Tibial nerve (tissue), 3 donors: ENCODE measurements around the gene MTFR1L.

Experiments used
- POLR2A ChIP-seq, 2 donors: fragments of 450-650 bp; IDR thresholded peaks; one replicate each; pipeline ENCODE4 v1.6.1; 2017; ENCODE audit warnings: antibody characterized with exemption in 2 of 2, mild to moderate bottlenecking in 2 of 2, moderate library complexity in 2 of 2
- TF ChIP-seq, protein P1 (sequence below), 5 experiments: fragments of 200-600 bp in 3 of 5; fragments of 450-650 bp in 2 of 5; sonication (generic) in 3 of 5; IDR thresholded peaks; one replicate each; pipeline ENCODE4 v1.5.1; 2016 to 2019; ENCODE audit warnings: antibody characterized with exemption in 5 of 5, mild to moderate bottlenecking in 3 of 5, moderate library complexity in 2 of 5

DNA sequence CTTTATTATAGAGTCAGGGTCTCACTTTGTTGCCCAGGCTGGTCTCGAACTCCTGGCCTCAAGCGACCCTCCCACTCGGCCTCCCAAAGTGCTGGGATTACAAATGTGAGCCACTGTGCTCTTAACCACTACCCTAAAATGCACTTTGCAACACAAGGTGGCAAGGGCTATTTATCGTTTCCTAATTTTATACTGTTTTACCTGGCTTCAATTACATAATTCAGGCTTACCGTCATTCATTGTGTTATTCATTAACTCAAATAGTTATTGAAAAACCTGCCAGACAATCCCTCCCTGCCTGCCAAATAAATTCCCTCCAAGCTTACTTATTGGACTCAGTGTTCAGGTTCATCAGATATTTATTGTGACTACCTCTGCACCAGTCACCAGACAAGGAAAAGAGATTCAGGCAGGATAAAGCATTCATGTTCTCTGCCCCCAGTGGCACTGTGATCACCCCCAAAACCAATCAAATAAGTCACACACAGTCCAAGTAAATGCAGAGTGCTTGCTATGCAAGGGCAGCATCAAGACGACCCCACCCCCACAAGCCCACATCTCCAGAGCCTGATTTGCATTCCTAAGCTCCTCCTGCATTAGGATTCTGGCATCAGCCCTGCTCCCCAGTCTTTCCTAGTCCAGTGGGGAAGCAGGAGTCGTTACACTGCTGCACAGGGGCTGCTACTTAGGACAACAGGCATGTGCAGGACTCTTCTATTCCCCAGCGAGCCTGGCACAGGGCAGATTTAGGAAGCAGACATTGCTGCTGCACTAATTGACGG lies 47.6 kb downstream of the MTFR1L start:
- TF ChIP-seq, protein P1, sequence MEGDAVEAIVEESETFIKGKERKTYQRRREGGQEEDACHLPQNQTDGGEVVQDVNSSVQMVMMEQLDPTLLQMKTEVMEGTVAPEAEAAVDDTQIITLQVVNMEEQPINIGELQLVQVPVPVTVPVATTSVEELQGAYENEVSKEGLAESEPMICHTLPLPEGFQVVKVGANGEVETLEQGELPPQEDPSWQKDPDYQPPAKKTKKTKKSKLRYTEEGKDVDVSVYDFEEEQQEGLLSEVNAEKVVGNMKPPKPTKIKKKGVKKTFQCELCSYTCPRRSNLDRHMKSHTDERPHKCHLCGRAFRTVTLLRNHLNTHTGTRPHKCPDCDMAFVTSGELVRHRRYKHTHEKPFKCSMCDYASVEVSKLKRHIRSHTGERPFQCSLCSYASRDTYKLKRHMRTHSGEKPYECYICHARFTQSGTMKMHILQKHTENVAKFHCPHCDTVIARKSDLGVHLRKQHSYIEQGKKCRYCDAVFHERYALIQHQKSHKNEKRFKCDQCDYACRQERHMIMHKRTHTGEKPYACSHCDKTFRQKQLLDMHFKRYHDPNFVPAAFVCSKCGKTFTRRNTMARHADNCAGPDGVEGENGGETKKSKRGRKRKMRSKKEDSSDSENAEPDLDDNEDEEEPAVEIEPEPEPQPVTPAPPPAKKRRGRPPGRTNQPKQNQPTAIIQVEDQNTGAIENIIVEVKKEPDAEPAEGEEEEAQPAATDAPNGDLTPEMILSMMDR (IDR thresholded peaks at IDR 0.05) = no peak
- TF ChIP-seq POLR2A (IDR thresholded peaks at IDR 0.05) = no peak
